ENCODE results near the gene TMEM242. TPM values are rescaled to one million over a fixed set of nuclear protein-coding genes. Genes with fewer than 3 reads are reported as not detected.

The TMEM242 gene
- 1 to 10 TPM; 4.7 to 7.7 TPM for total RNA-seq

DNA sequence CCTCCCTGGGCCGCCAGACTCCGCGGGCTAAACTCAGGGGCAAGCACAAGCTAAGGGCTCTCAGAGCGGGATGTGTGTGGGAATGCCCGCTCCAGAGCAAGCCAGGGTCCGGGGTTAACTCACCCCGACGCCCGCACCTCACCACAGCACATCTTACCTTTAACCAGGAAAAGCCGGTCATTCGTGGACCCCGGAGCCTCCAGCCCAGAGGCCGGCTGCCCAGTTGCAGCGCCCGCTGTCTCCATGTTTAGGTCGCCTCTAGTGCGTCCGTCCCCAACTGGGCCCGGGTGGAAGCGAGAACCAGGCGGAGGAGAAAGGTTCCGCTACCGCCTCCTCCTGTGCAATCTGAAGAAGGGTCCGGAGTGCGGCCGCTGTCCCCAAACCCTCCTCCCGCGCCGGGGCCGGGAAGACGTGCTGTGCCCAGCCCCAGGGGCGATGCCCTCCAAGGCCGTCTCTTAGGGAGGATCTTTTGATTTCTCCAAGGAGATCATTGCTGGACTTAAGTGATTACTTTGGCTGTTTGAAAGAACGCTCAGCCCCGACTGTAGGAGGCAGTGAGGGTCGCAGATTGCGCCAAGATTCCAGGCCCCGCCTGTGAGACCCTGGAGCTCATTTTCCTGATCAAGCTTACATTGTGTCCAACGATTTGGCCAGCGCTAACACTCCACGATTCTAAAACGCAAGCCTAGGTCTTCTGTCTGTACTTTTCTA, at the start of gene TMEM242:
Gene TMEM242 (minus strand): TSS at position 265 of the 711 bp plus-strand sequence. CDS start 20 bp downstream, at position 245.
- Mint-ChIP-seq H3K36me3 (ENCODE audit: low read depth) (peaks cover 9% of the 10 kb centered on the region), H3K9me3 (ENCODE audit: low read depth) (no peaks in the 10 kb centered on the region), H3K27ac (peak within 1 kb of the TSS; percentile 87), H3K4me1 (peaks cover 30% of the 10 kb centered on the region), H3K27me3 (peaks cover 13% of the 10 kb centered on the region), H3K4me3 (peak within 1 kb of the TSS; percentile 90)
- POLR2A ChIA-PET = interaction anchor here (0.6 to 1.3 kb wide), 5 partner anchors 9 to 56 kb away, joined by 3 to 5 read pairs (median 4); no protein-coding TSS in a partner anchor
- intact Hi-C loops (cut with DNase I, micrococcal nuclease) = loop anchor here (1.0 to 10.0 kb wide), 6 partner anchors 57 to 343 kb away; no protein-coding TSS in a partner anchor
- CTCF ChIA-PET = interaction anchor here (0.6 to 3.4 kb wide), 11 partner anchors 9 to 346 kb away, joined by 3 to 24 read pairs (median 3); no protein-coding TSS in a partner anchor
- DNase-seq (peak; percentile 93), ATAC-seq (peak; percentile 91)

DNA sequence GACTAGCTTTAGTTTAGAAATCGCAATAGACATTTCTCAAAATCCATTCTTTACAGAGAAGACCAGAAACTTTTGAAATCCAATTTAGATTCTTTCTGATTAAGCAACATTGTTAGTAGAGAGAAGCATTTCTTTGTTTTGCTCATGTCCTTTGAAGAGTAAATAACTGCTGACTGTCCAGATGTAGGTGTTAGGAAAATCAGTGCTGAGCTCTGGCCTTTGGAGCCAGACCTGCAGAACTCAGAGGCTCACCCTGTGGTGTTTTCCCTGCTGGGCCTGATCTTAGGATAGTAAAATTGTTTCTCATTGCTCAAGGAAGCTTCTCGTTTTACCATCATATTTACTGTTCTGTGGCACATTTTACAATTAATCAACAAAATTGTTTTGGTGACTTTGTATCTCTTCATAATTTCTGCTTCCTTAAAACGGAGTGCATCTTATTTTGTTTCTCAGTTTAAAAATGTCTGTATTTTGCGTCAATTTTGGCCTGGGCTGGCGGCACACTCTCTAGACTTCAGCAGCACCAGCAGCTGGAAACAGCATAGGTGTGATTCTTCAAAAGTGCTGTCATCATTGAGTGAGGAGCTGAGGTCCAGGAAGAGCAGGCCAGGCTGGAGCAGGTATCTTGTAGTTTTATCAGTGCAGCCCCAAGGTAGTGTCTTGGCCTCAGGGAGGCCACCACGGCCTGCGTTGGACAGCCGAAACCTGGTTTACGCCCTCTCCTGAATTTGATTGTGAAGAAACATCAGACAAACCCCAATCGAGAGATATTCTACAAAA, 49.4 kb upstream of the TMEM242 start:
- ATAC-seq (no peak), DNase-seq (no peak)
- Mint-ChIP-seq H3K4me3 (no peak overlapping the region), H3K9me3 (ENCODE audit: low read depth) (no peaks in the 10 kb centered on the region), H3K4me1 (peaks cover 32% of the 10 kb centered on the region), H3K27me3 (peaks cover 19% of the 10 kb centered on the region), H3K27ac (no peak overlapping the region), H3K36me3 (ENCODE audit: low read depth) (no peaks in the 10 kb centered on the region)
- ChIA-PET CTCF (interaction anchor here (0.6 to 1.1 kb wide), 3 partner anchors 12 to 284 kb away, joined by 3 to 5 read pairs (median 3); no protein-coding TSS in a partner anchor), POLR2A (no interaction called here)
- intact Hi-C loops (cut with DNase I, micrococcal nuclease) = no loop called here

DNA sequence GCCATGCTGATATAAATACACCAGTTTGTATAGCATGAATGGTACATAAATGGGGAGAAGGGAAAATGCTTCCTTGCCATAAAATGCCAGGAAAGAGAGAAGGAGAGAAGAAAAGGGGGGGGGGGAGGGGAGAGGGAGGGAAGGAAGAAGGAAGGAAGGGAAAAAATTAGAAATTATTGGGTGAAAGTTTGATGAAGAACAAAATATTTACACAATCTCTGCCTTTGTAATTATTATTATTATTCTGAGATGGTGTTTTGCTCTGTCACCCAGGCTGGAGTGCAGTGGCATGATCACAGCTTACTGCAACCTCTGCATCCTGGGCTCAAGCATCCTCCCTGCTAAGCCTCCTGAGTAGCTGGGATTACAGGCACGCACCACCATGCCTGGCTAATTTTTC, 47.4 kb upstream of the TMEM242 start:
- no peak for ATAC-seq
- ChIA-PET CTCF (interaction anchor here (0.7 to 1.4 kb wide), 2 partner anchors 14 to 59 kb away, joined by 3 to 5 read pairs; no protein-coding TSS in a partner anchor), POLR2A (interaction anchor here (0.6 to 0.9 kb wide), 3 partner anchors 9 to 1282 kb away, joined by 4 to 5 read pairs (median 5); no protein-coding TSS in a partner anchor)
- Mint-ChIP-seq H3K36me3 (ENCODE audit: low read depth) (no peaks in the 10 kb centered on the region), H3K27me3 (peaks cover 27% of the 10 kb centered on the region), H3K4me3 (no peak overlapping the region), H3K27ac (no peak overlapping the region), H3K9me3 (ENCODE audit: low read depth) (no peaks in the 10 kb centered on the region), H3K4me1 (peaks cover 20% of the 10 kb centered on the region)
- no peak for DNase-seq
- intact Hi-C loops (cut with DNase I, micrococcal nuclease) = no loop called here

DNA sequence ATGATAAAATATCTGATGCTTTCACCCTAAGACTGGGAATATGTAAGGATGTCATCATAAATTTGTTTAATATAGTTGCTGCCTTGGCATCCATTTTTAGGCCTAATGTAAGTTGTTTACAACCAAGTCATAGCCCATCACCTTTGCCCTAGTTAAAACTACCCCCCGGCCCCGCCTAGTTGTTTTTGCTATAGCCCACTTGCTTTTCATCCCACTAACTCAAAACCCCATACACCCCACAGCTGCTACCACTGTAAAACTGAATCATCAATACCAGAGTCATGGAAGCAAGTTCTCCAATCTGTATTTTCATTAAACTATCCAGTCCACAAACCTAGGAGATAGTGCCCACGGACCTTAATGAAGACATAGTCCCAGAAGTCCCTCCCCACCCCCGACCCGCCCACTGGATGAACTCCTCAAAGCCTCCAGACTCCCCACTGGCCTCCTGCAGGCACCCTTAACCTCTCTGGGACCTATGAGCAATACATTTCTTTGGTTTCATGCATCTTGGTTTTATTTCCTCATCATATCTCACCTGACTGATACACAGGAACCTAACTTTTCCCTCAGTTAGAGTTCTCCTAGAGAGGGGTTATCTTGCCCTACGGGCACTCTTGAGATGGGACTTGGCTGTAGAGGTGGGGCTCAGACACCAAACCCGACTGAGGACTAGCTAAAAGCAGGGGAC, 45.2 kb upstream of the TMEM242 start:
- POLR2A ChIA-PET = no interaction called here
- intact Hi-C loops (cut with DNase I, micrococcal nuclease) = loop anchor here (2.0 to 5.0 kb wide), 2 partner anchors 60 to 169 kb away; no protein-coding TSS in a partner anchor
- peaks cover 19% of the 10 kb centered on the region for H3K4me1 Mint-ChIP-seq
- H3K9me3 Mint-ChIP-seq (ENCODE audit: low read depth) = no peaks in the 10 kb centered on the region
- H3K4me3 Mint-ChIP-seq = no peak overlapping the region
- CTCF ChIA-PET = interaction anchor here (0.8 to 1.5 kb wide), 2 partner anchors 54 to 970 kb away, joined by 3 to 5 read pairs; no protein-coding TSS in a partner anchor
- peak; percentile 72 for ATAC-seq
- peaks cover 29% of the 10 kb centered on the region for H3K27me3 Mint-ChIP-seq
- H3K27ac Mint-ChIP-seq = no peak overlapping the region
- DNase-seq = peak; percentile 24
- no peaks in the 10 kb centered on the region for H3K36me3 Mint-ChIP-seq (ENCODE audit: low read depth)

DNA sequence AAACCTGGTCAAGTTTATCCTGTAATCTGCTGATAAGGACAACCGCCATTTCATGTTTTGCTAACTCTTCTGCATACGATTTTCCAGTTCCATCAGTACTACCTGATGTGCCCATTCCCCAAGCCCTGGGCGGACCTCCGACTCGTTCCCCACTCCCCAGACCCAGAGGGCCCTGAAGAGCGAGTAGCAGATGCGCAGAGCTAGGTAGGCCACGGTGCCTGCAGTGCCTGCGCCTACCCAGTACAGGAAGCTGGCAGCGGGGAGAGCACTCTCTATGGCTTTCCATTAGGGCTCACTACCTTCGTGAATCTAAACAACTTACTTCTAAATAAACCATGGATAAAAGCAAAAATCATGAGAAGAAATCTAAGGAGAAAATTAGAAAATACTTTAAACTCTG, 43.3 kb upstream of the TMEM242 start:
- ATAC-seq = no peak
- ChIA-PET POLR2A (interaction anchor here (0.6 kb wide), 1 partner anchor 680 kb away, joined by 4 read pairs; no protein-coding TSS in a partner anchor), CTCF (interaction anchor here (0.6 kb wide), 1 partner anchor 232 kb away, joined by 3 read pairs; no protein-coding TSS in a partner anchor)
- no peaks in the 10 kb centered on the region for H3K9me3 Mint-ChIP-seq (ENCODE audit: low read depth)
- H3K27me3 Mint-ChIP-seq = peaks cover 27% of the 10 kb centered on the region
- intact Hi-C loops (cut with DNase I, micrococcal nuclease) = loop anchor here in 1 of 2 experiments (5.0 kb wide), 1 partner anchor 171 kb away; no protein-coding TSS in a partner anchor
- no peak overlapping the region for H3K4me3 Mint-ChIP-seq
- H3K4me1 Mint-ChIP-seq = peaks cover 19% of the 10 kb centered on the region
- no peak for DNase-seq
- H3K36me3 Mint-ChIP-seq (ENCODE audit: low read depth) = no peaks in the 10 kb centered on the region
- no peak overlapping the region for H3K27ac Mint-ChIP-seq

DNA sequence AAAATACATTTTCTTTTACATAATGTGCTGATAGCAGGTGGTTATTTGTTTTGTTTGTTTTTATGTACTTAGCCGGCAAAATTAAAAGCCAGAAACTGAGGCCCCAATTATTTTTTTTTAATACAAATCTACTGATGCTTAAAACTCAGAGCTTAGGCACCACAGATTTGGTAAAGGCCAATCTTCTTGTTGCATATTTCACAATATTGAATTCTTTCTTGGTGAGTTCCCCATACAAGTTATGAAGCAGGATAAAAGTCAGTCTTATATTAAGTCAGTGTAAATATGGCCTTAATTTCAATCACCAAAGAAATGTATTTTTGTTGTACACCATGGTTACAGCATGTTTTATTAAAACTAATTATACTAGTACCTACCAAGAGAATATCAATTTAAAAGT, 41.4 kb upstream of the TMEM242 start:
- Mint-ChIP-seq H3K4me3 (no peak overlapping the region), H3K36me3 (ENCODE audit: low read depth) (no peaks in the 10 kb centered on the region), H3K4me1 (peaks cover 14% of the 10 kb centered on the region), H3K27ac (no peak overlapping the region), H3K27me3 (peaks cover 22% of the 10 kb centered on the region), H3K9me3 (ENCODE audit: low read depth) (no peaks in the 10 kb centered on the region)
- CTCF ChIA-PET = no interaction called here
- ATAC-seq (no peak), DNase-seq (no peak)
- POLR2A ChIA-PET = no interaction called here
- intact Hi-C loops (cut with DNase I, micrococcal nuclease) = loop anchor here in 1 of 2 experiments (5.0 kb wide), 1 partner anchor 173 kb away; no protein-coding TSS in a partner anchor

DNA sequence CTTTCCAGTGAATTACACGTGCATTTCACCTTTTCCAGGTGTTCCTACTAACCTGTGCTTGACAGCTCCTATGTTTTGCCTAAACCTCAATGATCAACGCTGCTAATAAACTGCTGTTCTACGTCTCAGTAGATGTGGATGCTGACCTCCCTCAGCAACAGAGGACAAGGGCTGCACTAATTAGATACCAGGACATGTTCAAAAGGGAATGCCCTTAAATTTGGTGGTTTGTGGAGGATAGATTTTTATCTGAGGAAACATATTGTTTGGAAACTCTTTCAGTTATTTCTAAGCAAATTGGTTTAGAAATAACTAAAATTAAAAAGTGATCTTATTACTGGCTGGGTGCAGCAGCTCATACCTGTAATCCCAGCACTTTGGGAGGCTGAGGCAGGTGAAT, 38.6 kb upstream of the TMEM242 start:
- Mint-ChIP-seq H3K36me3 (ENCODE audit: low read depth) (no peaks in the 10 kb centered on the region), H3K27ac (no peak overlapping the region), H3K4me1 (no peaks in the 10 kb centered on the region), H3K27me3 (peaks cover 25% of the 10 kb centered on the region), H3K4me3 (no peak overlapping the region), H3K9me3 (ENCODE audit: low read depth) (no peaks in the 10 kb centered on the region)
- CTCF ChIA-PET = interaction anchor here (1.3 to 1.5 kb wide), 2 partner anchors 9 to 13 kb away, joined by 3 to 4 read pairs; no protein-coding TSS in a partner anchor
- POLR2A ChIA-PET = no interaction called here
- DNase-seq (no peak), ATAC-seq (no peak)
- intact Hi-C loops (cut with DNase I, micrococcal nuclease) = no loop called here

DNA sequence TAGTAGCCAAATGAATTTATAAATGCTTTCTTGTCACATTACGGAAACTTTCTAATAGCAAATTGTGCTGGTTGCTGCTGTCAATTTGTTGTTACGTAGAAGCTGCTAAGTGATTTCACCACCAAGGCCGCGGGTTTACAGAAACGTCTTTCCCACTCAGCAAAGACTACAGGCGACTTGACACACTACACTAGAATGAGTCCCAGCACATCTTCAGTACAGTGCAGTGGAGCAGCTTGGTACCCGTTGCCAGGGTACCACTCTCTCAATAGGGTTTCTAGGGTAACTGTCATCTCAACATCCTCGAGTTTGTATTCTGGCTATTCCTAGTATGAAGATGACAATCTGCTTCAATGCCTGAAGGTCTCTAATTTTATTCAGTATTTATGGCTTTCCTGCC, 35.0 kb upstream of the TMEM242 start:
- H3K27ac Mint-ChIP-seq = no peak overlapping the region
- no peaks in the 10 kb centered on the region for H3K36me3 Mint-ChIP-seq (ENCODE audit: low read depth)
- peaks cover 19% of the 10 kb centered on the region for H3K27me3 Mint-ChIP-seq
- no peak for ATAC-seq
- intact Hi-C loops (cut with DNase I, micrococcal nuclease) = no loop called here
- no peaks in the 10 kb centered on the region for H3K4me1 Mint-ChIP-seq
- ChIA-PET CTCF (no interaction called here), POLR2A (interaction anchor here (0.6 kb wide), 1 partner anchor 137 kb away, joined by 3 read pairs; no protein-coding TSS in a partner anchor)
- no peak overlapping the region for H3K4me3 Mint-ChIP-seq
- DNase-seq = no peak
- H3K9me3 Mint-ChIP-seq (ENCODE audit: low read depth) = no peaks in the 10 kb centered on the region

DNA sequence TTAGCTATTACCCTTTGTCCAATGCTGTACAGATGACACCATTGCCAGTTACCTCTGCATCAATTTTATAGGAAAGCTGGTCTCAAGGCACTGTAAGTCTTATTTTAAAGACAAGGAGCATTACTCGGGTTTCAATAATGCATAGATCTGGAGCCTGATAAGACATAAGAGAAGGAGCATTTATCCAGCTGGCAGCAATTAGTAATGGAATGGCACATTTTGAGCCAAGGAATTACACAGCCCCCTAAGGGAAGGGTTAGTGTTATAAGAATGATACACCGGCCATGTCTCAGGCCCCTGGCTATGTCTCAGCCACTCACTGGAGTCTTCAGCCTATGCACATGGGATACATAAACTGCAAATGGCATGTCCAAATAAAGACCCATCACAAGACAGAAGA, 23.1 kb upstream of the TMEM242 start:
- DNase-seq = no peak
- Mint-ChIP-seq H3K4me1 (no peaks in the 10 kb centered on the region), H3K36me3 (ENCODE audit: low read depth) (no peaks in the 10 kb centered on the region), H3K4me3 (no peak overlapping the region), H3K27me3 (peaks cover 17% of the 10 kb centered on the region), H3K27ac (no peak overlapping the region), H3K9me3 (ENCODE audit: low read depth) (no peaks in the 10 kb centered on the region)
- CTCF ChIA-PET = interaction anchor here (0.5 to 0.6 kb wide), 2 partner anchors 9 to 527 kb away, joined by 3 read pairs; no protein-coding TSS in a partner anchor
- POLR2A ChIA-PET = no interaction called here
- intact Hi-C loops (cut with DNase I, micrococcal nuclease) = no loop called here
- no peak for ATAC-seq

DNA sequence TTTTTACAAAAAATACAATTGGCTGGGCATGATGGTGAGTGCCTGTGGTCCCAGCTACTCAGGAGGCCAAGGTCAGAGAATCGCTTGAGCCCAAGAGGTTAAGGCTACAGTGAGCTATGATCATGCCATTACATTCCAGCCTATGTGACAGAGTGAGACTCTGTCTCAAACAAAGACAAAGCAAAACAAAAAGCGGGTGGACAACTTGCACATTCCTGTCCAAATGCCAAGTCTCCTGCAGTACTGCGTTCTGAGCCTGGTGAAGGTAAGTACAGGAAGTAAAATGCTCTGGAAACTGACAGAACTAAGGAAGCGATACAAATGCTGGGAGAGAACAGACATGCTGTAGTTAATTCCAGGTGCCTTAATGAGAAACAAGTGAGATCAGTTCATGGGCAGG, 20.4 kb upstream of the TMEM242 start:
- Mint-ChIP-seq H3K9me3 (ENCODE audit: low read depth) (no peaks in the 10 kb centered on the region), H3K27me3 (peaks cover 26% of the 10 kb centered on the region), H3K4me1 (no peaks in the 10 kb centered on the region), H3K36me3 (ENCODE audit: low read depth) (no peaks in the 10 kb centered on the region), H3K4me3 (no peak overlapping the region), H3K27ac (no peak overlapping the region)
- ChIA-PET CTCF (interaction anchor here (0.6 to 1.5 kb wide), 3 partner anchors 9 to 305 kb away, joined by 3 to 5 read pairs (median 3); no protein-coding TSS in a partner anchor), POLR2A (interaction anchor here (0.6 kb wide), 1 partner anchor 139 kb away, joined by 6 read pairs; no protein-coding TSS in a partner anchor)
- DNase-seq (no peak), ATAC-seq (no peak)
- intact Hi-C loops (cut with DNase I, micrococcal nuclease) = no loop called here

Measured in activated CD4-positive, alpha-beta T cell treated with anti-CD3 and anti-CD28 coated beads for 36 hours (primary cell).